ENCODE data around the gene RBMS3. TPM values are rescaled to one million over a fixed set of nuclear protein-coding genes. Genes with fewer than 3 reads are reported as not detected.

RBMS3 gene
- 157 and 172 TPM in 2 replicates for total RNA-seq

GRCh38 chr3:29280404-29281093 lies at the start of gene RBMS3:
Gene RBMS3, plus strand, starts transcription at chr3:29281071.

Data from smooth muscle cell of bladder (primary cell).